ENCODE measurements around the gene UVRAG. TPM values are rescaled to one million over a fixed set of nuclear protein-coding genes. Genes with fewer than 3 reads are reported as not detected.

Gene UVRAG
- total RNA-seq, 2 experiments from 2014 or later = 16.5 to 19.5 TPM

DNA sequence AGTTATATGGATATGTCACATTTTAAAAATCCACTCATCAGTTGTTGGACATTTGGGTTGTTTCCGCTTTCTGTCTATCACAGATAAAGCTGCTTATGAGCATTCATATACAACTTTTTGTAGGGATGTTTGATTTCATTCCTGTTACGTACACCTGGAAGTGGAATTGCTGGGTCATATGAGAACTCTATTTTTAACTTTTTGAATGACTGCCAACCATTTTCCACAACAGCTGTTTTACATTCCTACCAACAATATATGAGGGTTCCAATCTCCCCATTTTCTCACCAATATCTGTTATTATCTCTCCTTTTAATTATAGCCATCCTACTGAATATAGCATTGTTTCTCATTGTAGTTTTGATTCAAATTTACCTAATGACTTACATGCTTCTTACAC is 172.0 kb downstream of the UVRAG start:
- no peaks in the 10 kb centered on the region for H3K4me1 ChIP-seq (ENCODE audit: insufficient read depth, low read length)
- DNase-seq (no peak), ATAC-seq (ENCODE audit: poor library complexity) (no peak)
- no peak overlapping the region for H3K4me3 ChIP-seq (ENCODE audit: low read length)
- Mint-ChIP-seq H3K4me3 (no peak overlapping the region), H3K27me3 (no peaks in the 10 kb centered on the region), H3K27ac (no peak overlapping the region), H3K36me3 (ENCODE audit: low read depth) (peaks cover 68% of the 10 kb centered on the region), H3K9me3 (no peaks in the 10 kb centered on the region), H3K4me1 (ENCODE audit: low read depth) (peaks cover 22% of the 10 kb centered on the region)
- POLR2A ChIA-PET = no interaction called here
- H3K27ac ChIP-seq (ENCODE audit: low read depth in 1 of 2, low read length in 2 of 2) = no peak overlapping the region
- no peaks in the 10 kb centered on the region for H3K9me3 ChIP-seq (ENCODE audit: control insufficient read depth in 1 of 2, insufficient read depth in 1 of 2, low read length in 2 of 2)
- H3K36me3 ChIP-seq (ENCODE audit: insufficient read depth, low read length) = peaks cover 10% of the 10 kb centered on the region
- TF ChIP-seq, protein P1, sequence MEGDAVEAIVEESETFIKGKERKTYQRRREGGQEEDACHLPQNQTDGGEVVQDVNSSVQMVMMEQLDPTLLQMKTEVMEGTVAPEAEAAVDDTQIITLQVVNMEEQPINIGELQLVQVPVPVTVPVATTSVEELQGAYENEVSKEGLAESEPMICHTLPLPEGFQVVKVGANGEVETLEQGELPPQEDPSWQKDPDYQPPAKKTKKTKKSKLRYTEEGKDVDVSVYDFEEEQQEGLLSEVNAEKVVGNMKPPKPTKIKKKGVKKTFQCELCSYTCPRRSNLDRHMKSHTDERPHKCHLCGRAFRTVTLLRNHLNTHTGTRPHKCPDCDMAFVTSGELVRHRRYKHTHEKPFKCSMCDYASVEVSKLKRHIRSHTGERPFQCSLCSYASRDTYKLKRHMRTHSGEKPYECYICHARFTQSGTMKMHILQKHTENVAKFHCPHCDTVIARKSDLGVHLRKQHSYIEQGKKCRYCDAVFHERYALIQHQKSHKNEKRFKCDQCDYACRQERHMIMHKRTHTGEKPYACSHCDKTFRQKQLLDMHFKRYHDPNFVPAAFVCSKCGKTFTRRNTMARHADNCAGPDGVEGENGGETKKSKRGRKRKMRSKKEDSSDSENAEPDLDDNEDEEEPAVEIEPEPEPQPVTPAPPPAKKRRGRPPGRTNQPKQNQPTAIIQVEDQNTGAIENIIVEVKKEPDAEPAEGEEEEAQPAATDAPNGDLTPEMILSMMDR (IDR thresholded peaks at IDR 0.05) = no peak
- CTCF ChIA-PET = interaction anchor here (0.7 kb wide), 1 partner anchor 16 kb away, joined by 3 read pairs; no protein-coding TSS in a partner anchor
- intact Hi-C loops (cut with DNase I, micrococcal nuclease) = no loop called here
- no peaks in the 10 kb centered on the region for H3K27me3 ChIP-seq (ENCODE audit: control insufficient read depth in 1 of 2, insufficient read depth in 2 of 2, low read length in 2 of 2)

DNA sequence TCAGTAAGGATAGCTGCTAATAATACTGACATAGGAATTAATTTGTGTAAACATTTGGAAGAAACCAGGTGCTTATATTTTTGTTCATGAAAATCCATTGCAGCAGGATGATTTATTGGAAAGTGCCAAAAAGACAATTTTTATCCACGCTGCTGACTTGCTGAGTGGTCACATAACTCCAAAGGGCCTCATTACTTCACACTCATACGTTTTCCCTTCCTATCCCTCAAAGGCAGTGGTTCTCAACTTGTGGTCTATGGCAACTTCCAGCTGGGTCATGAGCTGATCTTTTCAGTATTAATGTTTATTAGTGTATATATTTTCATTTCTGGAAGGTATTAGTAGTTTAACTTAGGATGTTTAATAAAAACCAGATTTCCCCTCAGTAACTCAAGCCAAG is 178.1 kb downstream of the UVRAG start:
- Mint-ChIP-seq H3K4me3 (no peak overlapping the region), H3K9me3 (no peaks in the 10 kb centered on the region), H3K36me3 (ENCODE audit: low read depth) (peaks cover 53% of the 10 kb centered on the region), H3K27me3 (no peaks in the 10 kb centered on the region), H3K4me1 (ENCODE audit: low read depth) (peaks cover 19% of the 10 kb centered on the region), H3K27ac (no peak overlapping the region)
- POLR2A ChIA-PET = no interaction called here
- Histone ChIP-seq H3K4me1 (ENCODE audit: insufficient read depth, low read length) (no peaks in the 10 kb centered on the region), H3K27ac (ENCODE audit: low read depth in 1 of 2, low read length in 2 of 2) (no peak overlapping the region), H3K27me3 (ENCODE audit: control insufficient read depth in 1 of 2, insufficient read depth in 2 of 2, low read length in 2 of 2) (no peaks in the 10 kb centered on the region), H3K4me3 (ENCODE audit: low read length) (no peak overlapping the region), H3K9me3 (ENCODE audit: control insufficient read depth in 1 of 2, insufficient read depth in 1 of 2, low read length in 2 of 2) (no peaks in the 10 kb centered on the region), H3K36me3 (ENCODE audit: insufficient read depth, low read length) (no peaks in the 10 kb centered on the region)
- TF ChIP-seq, protein P1 (IDR thresholded peaks at IDR 0.05) = no peak
- DNase-seq (no peak), ATAC-seq (ENCODE audit: poor library complexity) (no peak)
- CTCF ChIA-PET = no interaction called here
- intact Hi-C loops (cut with DNase I, micrococcal nuclease) = no loop called here

DNA sequence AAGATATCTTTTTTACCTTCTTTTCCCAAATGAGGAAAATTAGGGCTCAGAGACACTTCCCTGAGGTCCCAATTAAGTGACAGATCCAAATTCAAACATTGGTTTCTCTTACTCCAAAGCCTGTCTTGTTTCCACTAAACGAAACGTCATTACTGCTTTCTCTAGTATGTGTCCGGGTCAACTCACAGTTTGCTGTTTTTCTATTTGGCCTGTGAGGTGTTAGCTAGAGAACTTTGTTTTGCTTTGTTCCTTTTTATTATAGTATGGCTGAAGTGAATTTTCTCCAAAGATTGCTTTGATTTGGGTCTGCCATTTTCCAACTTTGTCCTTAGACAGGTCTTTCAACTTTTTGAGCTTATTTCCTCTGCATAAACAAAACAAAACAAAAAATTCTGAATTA is 179.6 kb downstream of the UVRAG start:
- ChIA-PET POLR2A (no interaction called here), CTCF (no interaction called here)
- H3K4me3 ChIP-seq (ENCODE audit: low read length) = no peak overlapping the region
- ATAC-seq (ENCODE audit: poor library complexity) = no peak
- H3K4me3 Mint-ChIP-seq = no peak overlapping the region
- peaks cover 4% of the 10 kb centered on the region for H3K9me3 Mint-ChIP-seq
- no peaks in the 10 kb centered on the region for H3K4me1 ChIP-seq (ENCODE audit: insufficient read depth, low read length)
- no peak for DNase-seq
- H3K36me3 ChIP-seq (ENCODE audit: insufficient read depth, low read length) = no peaks in the 10 kb centered on the region
- H3K27ac Mint-ChIP-seq = no peak overlapping the region
- no peaks in the 10 kb centered on the region for H3K27me3 Mint-ChIP-seq
- peaks cover 7% of the 10 kb centered on the region for H3K4me1 Mint-ChIP-seq (ENCODE audit: low read depth)
- no peaks in the 10 kb centered on the region for H3K27me3 ChIP-seq (ENCODE audit: control insufficient read depth in 1 of 2, insufficient read depth in 2 of 2, low read length in 2 of 2)
- no peak overlapping the region for H3K27ac ChIP-seq (ENCODE audit: low read depth in 1 of 2, low read length in 2 of 2)
- peaks cover 50% of the 10 kb centered on the region for H3K36me3 Mint-ChIP-seq (ENCODE audit: low read depth)
- intact Hi-C loops (cut with DNase I, micrococcal nuclease) = no loop called here
- peaks cover 0 to 4% of the 10 kb centered on the region in 2 experiments for H3K9me3 ChIP-seq (ENCODE audit: control insufficient read depth in 1 of 2, insufficient read depth in 1 of 2, low read length in 2 of 2)
- TF ChIP-seq, protein P1 (IDR thresholded peaks at IDR 0.05) = no peak

All from CD4-positive, alpha-beta T cell (primary cell).